A549 treated with GW870086 at 1 μM for 4 hours (cell line): ENCODE results near the gene CYP3A5. TPM values are rescaled to one million over a fixed set of nuclear protein-coding genes. Genes with fewer than 3 reads are reported as not detected.

Source experiments
- total RNA-seq: library from RNA; stranded (reverse); fragments of 200-300 nt; extraction: Qiagen RNA extraction; gene quantifications from 5 replicates; pipeline ENCODE4 v1.2.3, GENCODE V29; 2022; ENCODE audit warnings: low read depth

The CYP3A5 gene
- total RNA-seq = 0.91 to 1.6 TPM (median 1.4 TPM) in 5 replicates

DNA sequence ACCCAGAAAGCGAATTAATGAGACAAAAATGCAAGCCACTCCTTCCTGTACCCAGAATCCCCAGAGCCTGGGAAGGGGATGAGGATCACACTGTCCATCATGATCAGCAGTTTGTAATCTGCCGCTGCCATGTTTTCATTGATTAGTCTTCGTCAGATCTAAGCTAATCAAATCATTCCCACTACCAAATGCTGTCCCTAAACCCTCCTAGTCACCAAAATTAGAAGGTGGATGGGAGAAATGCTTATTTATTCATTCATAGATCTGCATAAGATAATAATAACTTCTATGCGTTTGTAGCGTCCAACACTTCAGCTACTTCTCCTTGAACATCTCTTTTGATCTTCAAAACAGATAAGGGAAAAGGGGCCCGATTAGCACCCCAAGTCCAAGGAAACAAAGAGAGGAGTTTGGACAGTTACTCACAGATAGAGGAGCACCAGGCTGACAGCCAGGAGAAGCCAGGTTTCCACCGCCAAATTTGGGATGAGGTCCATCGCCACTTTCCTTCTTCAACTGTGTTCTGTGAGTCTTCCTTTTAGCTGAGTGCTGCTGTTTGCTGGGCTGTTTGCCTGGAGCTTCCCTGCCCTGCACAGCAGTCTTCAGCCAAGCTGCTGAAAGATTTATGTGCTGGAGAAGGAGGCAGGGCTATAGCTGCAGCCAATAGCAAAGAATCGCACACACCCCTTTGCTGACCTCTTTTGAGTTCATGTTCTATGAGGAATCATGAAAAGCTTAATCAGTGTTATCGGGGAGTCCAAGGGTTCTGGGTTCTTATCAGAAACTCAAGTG is at the start of gene CYP3A5:
Gene CYP3A5 (minus strand): TSS at position 597 of the 792 bp plus-strand sequence. CDS start 100 bp downstream, at position 497.

DNA sequence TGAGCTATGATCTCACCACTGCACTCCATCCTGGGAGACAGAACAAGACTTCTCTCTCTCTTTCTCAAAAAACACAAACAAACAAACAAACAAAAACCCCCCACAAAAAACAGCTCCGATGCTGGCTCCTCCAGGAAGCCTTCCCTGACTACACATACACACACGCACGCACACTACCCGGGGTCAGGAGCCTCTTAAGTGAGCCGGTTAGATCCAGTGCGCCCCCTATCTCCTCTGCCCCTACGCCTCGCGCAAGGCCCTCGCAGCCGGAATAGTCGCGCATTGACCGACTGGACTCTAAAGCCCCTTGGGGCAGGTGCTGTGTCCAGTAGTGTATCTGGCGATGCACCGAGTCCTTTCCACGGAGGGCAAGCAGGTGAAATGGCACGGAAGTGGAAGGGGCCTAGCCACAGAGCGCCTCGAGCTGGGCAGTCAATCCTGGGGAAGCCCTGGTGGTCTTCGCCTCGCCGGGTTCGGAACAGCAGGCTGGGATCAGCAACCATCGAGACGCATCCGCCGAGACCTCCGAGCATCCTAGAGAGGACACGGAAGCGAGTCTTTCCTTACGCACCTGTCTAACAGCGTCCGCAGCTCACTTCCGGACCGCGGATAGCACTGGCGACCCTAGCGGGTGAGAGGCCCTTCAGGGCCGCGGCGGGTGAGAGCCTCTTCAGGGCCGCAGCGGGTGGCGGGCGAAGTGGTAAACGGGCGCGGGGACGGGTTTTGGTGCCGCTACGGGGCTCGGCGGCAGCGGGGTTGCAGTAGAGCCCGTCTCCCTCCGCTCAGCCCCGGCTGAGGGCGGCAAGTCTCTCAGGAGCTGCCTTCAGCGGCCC is 63.2 kb downstream of the CYP3A5 start, which contains the start of gene ZSCAN25:
Gene ZSCAN25 (plus strand): TSS at position 588 of the 833 bp plus-strand sequence. CDS start 2,661 bp downstream, outside the sequence.

Other genes with a start within 250 kb of the CYP3A5 start
- 5.8 to 8.7 TPM (median 7.5 TPM) in 5 replicates for gene PTCD1, start 241.2 kb downstream of the CYP3A5 start, total RNA-seq
- gene CPSF4, start 241.1 kb downstream of the CYP3A5 start, total RNA-seq = 32.9 to 43.8 TPM (median 40.8 TPM) in 5 replicates
- gene ATP5MF, start 213.8 kb downstream of the CYP3A5 start, total RNA-seq = 868 to 1,459 TPM (median 873 TPM) in 5 replicates
- gene ZNF789, start 207.1 kb downstream of the CYP3A5 start, total RNA-seq = 6.8 to 11.9 TPM (median 8.2 TPM) in 5 replicates
- gene ZNF394, start 179.7 kb downstream of the CYP3A5 start, total RNA-seq = 15.6 to 21.2 TPM (median 18.3 TPM) in 5 replicates
- gene ZKSCAN5, start 175.3 kb downstream of the CYP3A5 start, total RNA-seq = 9.0 to 9.9 TPM (median 9.2 TPM) in 5 replicates
- 4.9 to 7.0 TPM (median 6.9 TPM) in 5 replicates for gene FAM200A, start 127.9 kb downstream of the CYP3A5 start, total RNA-seq
- 52.7 to 61.6 TPM (median 54.2 TPM) in 5 replicates for gene ZNF655, start 121.4 kb downstream of the CYP3A5 start, total RNA-seq
- gene TMEM225B, start 81.7 kb downstream of the CYP3A5 start, total RNA-seq = 0.91 to 1.6 TPM (median 1.0 TPM) in 5 replicates
- 8.2 to 10.3 TPM (median 9.1 TPM) in 5 replicates for gene ZSCAN25, start 63.0 kb downstream of the CYP3A5 start, total RNA-seq
- gene CYP3A7, start 55.2 kb upstream of the CYP3A5 start, total RNA-seq = not detected in 5 replicates
- gene CYP3A4, start 104.2 kb upstream of the CYP3A5 start, total RNA-seq = 0.06 to 0.09 TPM in 2 of 5 replicates, not detected in the others
- not detected in 5 replicates for gene CYP3A43, start 148.0 kb upstream of the CYP3A5 start, total RNA-seq
- gene OR2AE1, start 197.0 kb upstream of the CYP3A5 start, total RNA-seq = not detected in 5 replicates
- 24.7 to 26.5 TPM (median 25.3 TPM) in 5 replicates for gene TRIM4, start 239.5 kb upstream of the CYP3A5 start, total RNA-seq
- 0.12 to 0.43 TPM (median 0.23 TPM) in 4 of 5 replicates, not detected in the other for gene GJC3, start 249.6 kb upstream of the CYP3A5 start, total RNA-seq